Measurements from ENCODE around the gene HSPH1. TPM values are rescaled to one million over a fixed set of nuclear protein-coding genes. Genes with fewer than 3 reads are reported as not detected.

The HSPH1 gene
- total and polyA plus RNA-seq, 2 of the 13 experiments (the other 11 are each of a cell fraction or from before 2014, with no cell fraction given) = 13.0 to 62.9 TPM

DNA sequence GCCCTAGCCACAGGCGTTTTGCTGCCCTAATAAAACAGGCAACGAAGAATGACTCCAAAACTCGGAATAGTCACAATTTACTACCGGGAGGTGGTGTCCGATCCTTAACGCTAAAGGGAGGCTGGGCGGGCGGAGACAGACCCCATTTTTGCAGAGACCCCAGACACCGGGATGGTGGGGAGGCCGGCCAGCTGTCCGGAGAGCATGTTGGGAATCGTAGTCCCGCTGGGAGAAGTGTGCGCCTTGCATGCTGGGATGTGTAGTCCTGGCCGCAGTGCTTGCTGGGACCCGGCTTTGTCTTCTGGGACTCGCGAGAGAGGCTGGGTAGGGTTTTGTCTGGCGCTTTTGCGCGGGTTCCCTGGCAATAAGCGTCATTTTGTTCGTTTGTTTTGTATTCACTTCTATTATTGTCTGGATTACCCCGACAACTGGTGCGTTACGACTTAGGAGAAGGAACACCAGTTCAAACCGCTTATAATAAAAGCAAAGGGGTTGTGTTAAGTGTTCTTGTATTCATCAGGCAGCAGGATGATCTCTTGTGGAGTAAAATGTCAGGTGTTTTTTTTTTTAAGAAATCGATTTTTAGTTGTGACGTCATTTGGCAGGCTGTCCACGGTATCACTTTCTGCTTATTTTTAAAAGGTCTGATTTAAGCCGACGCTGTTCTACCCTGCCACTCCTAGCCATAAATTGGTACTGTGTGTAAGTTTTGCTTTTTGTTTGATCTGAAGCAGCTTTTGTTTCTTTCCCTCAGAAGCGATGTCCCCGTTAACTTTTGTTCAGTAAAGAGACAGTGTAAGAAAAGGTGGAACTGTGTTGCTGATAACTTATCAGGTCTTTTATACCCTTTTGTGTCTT is 676 bp upstream of the HSPH1 start (continued):
- TF ChIP-seq, protein P1, sequence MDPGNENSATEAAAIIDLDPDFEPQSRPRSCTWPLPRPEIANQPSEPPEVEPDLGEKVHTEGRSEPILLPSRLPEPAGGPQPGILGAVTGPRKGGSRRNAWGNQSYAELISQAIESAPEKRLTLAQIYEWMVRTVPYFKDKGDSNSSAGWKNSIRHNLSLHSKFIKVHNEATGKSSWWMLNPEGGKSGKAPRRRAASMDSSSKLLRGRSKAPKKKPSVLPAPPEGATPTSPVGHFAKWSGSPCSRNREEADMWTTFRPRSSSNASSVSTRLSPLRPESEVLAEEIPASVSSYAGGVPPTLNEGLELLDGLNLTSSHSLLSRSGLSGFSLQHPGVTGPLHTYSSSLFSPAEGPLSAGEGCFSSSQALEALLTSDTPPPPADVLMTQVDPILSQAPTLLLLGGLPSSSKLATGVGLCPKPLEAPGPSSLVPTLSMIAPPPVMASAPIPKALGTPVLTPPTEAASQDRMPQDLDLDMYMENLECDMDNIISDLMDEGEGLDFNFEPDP (CRISPR knock-in tag; conservative IDR thresholded peaks at IDR 0.05) = no peak
- TF ChIP-seq, protein P2, sequence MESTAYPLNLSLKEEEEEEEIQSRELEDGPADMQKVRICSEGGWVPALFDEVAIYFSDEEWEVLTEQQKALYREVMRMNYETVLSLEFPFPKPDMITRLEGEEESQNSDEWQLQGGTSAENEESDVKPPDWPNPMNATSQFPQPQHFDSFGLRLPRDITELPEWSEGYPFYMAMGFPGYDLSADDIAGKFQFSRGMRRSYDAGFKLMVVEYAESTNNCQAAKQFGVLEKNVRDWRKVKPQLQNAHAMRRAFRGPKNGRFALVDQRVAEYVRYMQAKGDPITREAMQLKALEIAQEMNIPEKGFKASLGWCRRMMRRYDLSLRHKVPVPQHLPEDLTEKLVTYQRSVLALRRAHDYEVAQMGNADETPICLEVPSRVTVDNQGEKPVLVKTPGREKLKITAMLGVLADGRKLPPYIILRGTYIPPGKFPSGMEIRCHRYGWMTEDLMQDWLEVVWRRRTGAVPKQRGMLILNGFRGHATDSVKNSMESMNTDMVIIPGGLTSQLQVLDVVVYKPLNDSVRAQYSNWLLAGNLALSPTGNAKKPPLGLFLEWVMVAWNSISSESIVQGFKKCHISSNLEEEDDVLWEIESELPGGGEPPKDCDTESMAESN (CRISPR knock-in tag; conservative IDR thresholded peaks at IDR 0.05) = no peak; the same call in 1 of the 2 replicates
- TF ChIP-seq, protein P3, sequence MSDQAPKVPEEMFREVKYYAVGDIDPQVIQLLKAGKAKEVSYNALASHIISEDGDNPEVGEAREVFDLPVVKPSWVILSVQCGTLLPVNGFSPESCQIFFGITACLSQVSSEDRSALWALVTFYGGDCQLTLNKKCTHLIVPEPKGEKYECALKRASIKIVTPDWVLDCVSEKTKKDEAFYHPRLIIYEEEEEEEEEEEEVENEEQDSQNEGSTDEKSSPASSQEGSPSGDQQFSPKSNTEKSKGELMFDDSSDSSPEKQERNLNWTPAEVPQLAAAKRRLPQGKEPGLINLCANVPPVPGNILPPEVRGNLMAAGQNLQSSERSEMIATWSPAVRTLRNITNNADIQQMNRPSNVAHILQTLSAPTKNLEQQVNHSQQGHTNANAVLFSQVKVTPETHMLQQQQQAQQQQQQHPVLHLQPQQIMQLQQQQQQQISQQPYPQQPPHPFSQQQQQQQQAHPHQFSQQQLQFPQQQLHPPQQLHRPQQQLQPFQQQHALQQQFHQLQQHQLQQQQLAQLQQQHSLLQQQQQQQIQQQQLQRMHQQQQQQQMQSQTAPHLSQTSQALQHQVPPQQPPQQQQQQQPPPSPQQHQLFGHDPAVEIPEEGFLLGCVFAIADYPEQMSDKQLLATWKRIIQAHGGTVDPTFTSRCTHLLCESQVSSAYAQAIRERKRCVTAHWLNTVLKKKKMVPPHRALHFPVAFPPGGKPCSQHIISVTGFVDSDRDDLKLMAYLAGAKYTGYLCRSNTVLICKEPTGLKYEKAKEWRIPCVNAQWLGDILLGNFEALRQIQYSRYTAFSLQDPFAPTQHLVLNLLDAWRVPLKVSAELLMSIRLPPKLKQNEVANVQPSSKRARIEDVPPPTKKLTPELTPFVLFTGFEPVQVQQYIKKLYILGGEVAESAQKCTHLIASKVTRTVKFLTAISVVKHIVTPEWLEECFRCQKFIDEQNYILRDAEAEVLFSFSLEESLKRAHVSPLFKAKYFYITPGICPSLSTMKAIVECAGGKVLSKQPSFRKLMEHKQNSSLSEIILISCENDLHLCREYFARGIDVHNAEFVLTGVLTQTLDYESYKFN (CRISPR knock-in tag; conservative IDR thresholded peaks at IDR 0.05) = 0 out of 2 replicates have a peak, but pooled peaks have one; percentile 7
- TF ChIP-seq, protein P4, sequence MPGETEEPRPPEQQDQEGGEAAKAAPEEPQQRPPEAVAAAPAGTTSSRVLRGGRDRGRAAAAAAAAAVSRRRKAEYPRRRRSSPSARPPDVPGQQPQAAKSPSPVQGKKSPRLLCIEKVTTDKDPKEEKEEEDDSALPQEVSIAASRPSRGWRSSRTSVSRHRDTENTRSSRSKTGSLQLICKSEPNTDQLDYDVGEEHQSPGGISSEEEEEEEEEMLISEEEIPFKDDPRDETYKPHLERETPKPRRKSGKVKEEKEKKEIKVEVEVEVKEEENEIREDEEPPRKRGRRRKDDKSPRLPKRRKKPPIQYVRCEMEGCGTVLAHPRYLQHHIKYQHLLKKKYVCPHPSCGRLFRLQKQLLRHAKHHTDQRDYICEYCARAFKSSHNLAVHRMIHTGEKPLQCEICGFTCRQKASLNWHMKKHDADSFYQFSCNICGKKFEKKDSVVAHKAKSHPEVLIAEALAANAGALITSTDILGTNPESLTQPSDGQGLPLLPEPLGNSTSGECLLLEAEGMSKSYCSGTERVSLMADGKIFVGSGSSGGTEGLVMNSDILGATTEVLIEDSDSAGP (CRISPR knock-in tag; IDR thresholded peaks at IDR 0.05; ENCODE audit: borderline replicate concordance) = peak; percentile 50; the same call in 1 of the 2 replicates
- TF ChIP-seq, protein P5, sequence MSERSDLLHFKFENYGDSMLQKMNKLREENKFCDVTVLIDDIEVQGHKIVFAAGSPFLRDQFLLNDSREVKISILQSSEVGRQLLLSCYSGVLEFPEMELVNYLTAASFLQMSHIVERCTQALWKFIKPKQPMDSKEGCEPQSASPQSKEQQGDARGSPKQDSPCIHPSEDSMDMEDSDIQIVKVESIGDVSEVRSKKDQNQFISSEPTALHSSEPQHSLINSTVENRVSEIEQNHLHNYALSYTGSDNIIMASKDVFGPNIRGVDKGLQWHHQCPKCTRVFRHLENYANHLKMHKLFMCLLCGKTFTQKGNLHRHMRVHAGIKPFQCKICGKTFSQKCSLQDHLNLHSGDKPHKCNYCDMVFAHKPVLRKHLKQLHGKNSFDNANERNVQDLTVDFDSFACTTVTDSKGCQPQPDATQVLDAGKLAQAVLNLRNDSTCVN (CRISPR knock-in tag; IDR thresholded peaks at IDR 0.05; ENCODE audit: borderline replicate concordance) = no peak
- TF ChIP-seq TBP (CRISPR knock-in tag; IDR thresholded peaks at IDR 0.05) (0 out of 2 replicates have a peak, but pooled peaks have one; percentile 71), RARG (CRISPR knock-in tag; IDR thresholded peaks at IDR 0.05; ENCODE audit: low read depth) (no peak), ZFP37 (CRISPR knock-in tag; IDR thresholded peaks at IDR 0.05; ENCODE audit: borderline replicate concordance) (no peak), ZNF75D (CRISPR knock-in tag; IDR thresholded peaks at IDR 0.05; ENCODE audit: borderline replicate concordance) (no peak), ZFYVE20 (CRISPR knock-in tag; IDR thresholded peaks at IDR 0.05; ENCODE audit: borderline replicate concordance, low read depth) (no peak), PHF8 (CRISPR knock-in tag; IDR thresholded peaks at IDR 0.05) (no peak), ZNF510 (CRISPR knock-in tag; IDR thresholded peaks at IDR 0.05; ENCODE audit: low read depth) (peak; percentile 41; the same call in 1 of the 2 replicates), ZNF484 (CRISPR knock-in tag; IDR thresholded peaks at IDR 0.05; ENCODE audit: borderline replicate concordance, low read depth) (no peak), ZNF496 (CRISPR knock-in tag; IDR thresholded peaks at IDR 0.05; ENCODE audit: insufficient replicate concordance) (no peak)
- TF ChIP-seq, protein P6, sequence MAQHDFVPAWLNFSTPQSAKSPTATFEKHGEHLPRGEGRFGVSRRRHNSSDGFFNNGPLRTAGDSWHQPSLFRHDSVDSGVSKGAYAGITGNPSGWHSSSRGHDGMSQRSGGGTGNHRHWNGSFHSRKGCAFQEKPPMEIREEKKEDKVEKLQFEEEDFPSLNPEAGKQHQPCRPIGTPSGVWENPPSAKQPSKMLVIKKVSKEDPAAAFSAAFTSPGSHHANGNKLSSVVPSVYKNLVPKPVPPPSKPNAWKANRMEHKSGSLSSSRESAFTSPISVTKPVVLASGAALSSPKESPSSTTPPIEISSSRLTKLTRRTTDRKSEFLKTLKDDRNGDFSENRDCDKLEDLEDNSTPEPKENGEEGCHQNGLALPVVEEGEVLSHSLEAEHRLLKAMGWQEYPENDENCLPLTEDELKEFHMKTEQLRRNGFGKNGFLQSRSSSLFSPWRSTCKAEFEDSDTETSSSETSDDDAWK (CRISPR knock-in tag; IDR thresholded peaks at IDR 0.05) = no peak

Measured in HepG2 (cell line).